GM13976 (cell line): ENCODE data around the gene BOD1L1.

ENCODE experiments used
- DNase-seq: peaks from one replicate; pipeline ENCODE4 v3.0.0; 2012; ENCODE audit warnings: low spot score
- in situ Hi-C: fragments of 300-500 bp; cut with MboI; formaldehyde crosslinking; loops from one replicate; pipeline ENCODE4 v1.12.0; 2022; ENCODE audit warnings: low sequenced_read_pairs, mixed read lengths, inconsistent platforms; ENCODE audit not compliant: unreplicated experiment
- TF ChIP-seq, protein P1 (sequence below): IDR thresholded peaks from 2 replicates; pipeline ENCODE4 v1.5.1; 2012; ENCODE audit warnings: borderline replicate concordance, mild to moderate bottlenecking; ENCODE audit not compliant: insufficient read depth; ENCODE audit errors: extremely low read depth, missing control alignments, control extremely low read depth

BOD1L1 gene

DNA sequence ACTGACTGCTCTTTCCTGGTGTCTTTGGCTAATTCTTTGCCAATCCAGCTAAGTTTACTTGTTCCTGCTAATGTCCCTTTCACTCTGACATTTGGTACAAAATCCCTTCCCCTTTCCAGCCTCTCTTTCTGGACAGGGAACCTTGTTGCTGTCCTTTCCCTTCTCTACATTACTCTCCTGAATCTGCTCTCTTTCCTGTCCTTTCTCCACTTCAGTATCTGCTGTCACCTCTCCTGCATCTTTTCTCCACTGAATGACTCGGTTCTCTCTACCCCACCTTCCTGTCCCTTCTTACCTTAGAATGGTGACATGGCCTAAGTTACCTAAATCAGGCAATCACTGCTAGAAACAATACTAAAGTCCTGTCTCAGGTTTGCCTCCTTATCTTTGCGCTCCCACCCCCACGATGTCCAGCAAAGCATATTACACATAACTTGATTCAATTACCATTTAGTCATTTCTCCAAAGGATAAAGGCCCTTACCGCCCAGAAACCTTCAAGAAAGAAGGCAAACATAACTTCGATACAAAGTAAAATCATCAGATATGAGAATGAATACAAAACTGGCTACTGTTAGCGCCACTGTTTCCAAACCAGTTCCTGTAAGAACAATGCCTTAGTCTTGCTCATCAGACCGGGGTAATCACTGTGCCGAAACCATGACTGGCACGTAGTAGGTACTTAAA lies 890 bp downstream of the BOD1L1 start:
- TF ChIP-seq, protein P1, sequence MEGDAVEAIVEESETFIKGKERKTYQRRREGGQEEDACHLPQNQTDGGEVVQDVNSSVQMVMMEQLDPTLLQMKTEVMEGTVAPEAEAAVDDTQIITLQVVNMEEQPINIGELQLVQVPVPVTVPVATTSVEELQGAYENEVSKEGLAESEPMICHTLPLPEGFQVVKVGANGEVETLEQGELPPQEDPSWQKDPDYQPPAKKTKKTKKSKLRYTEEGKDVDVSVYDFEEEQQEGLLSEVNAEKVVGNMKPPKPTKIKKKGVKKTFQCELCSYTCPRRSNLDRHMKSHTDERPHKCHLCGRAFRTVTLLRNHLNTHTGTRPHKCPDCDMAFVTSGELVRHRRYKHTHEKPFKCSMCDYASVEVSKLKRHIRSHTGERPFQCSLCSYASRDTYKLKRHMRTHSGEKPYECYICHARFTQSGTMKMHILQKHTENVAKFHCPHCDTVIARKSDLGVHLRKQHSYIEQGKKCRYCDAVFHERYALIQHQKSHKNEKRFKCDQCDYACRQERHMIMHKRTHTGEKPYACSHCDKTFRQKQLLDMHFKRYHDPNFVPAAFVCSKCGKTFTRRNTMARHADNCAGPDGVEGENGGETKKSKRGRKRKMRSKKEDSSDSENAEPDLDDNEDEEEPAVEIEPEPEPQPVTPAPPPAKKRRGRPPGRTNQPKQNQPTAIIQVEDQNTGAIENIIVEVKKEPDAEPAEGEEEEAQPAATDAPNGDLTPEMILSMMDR = no peak
- in situ Hi-C loops = loop anchor here (25.0 kb wide), 1 partner anchor 1536 kb away; no protein-coding TSS in a partner anchor
- peak; percentile 15 for DNase-seq

DNA sequence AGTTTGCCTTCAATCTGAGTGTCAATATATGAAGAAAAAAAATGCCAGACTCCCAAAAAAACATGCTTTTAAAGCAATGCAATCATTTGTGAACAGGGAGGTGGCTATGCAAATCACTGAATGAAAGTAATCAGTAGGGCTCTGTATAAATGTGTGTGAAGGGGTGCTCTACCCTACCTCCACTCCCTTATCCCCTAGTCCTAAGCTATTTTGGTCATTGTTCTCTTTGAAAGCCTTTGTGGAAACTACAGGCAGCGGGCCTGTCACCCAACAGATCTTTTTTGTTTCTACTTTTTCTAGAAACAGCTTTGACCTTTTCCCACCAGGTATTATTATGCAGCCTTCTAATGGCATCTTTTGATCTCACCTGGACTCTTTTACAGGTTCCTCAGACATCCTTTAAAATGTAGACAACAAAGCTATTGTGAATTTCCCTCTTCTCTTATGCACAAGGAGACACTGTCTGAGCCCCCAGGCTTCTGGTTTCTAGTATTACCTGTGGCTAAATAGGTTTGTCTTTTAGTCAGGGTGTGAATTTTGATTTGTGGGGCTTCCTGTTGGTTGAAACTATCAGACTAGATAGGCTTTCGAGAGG lies 9.2 kb downstream of the BOD1L1 start:
- no peak for DNase-seq
- in situ Hi-C loops = no loop called here
- TF ChIP-seq, protein P1 = no peak

DNA sequence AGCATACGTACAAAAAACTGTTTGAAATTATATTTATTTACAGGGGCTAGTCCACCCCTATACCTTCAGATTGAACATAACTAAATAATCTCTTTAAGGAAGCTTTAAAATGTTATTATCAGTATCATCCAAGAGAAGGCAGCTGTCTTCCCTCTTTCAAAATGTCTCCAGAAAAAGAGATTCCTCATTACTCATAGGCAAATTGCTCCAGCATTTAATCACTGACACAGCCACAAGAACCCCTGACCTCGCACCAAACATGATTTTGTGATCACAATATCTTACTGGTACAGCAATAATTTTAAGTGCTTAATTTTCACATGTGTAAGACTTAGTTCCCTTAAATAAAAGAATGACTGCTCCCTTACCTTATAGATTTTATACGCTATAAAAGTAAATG lies 9.7 kb downstream of the BOD1L1 start:
- TF ChIP-seq, protein P1 = no peak
- DNase-seq = no peak
- in situ Hi-C loops = no loop called here

DNA sequence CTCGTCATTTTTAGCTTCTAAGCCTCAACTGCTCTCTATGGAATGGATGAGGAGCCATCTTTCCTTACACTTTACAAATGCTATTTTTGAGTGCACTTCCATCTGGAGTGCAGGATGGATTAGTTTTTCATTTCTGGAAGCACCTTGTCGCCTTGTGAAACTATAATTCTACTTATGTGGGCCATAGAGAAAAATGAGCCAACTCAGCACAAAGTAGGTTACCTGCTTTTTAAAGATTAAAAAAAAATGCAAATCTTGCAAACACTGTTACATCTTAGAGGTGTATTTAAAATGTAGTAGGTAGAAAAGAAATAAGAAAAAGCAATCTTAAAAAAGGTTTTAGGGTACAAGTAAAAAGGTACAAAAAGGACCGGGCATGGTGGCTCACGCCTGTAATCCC lies 10.9 kb downstream of the BOD1L1 start:
- TF ChIP-seq, protein P1 = no peak
- in situ Hi-C loops = no loop called here
- DNase-seq = no peak

DNA sequence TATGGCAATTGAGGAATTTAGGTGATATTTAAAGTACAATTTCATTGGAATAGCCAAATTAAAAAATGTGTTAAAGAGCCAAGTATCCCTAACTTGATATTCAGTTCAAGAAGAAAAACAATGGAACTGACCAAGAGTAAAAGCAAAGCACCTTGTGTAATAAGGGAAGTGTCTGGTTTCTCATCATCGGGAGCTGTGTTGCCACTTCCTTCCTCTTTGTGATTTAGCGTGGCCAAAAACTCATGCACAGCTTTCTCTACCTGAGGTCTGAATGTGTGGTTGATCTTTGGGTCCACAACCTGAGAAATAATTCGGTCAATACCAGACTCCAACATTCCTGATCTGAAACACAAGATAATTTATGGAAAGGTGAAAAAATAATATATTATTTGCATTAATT lies 12.4 kb downstream of the BOD1L1 start:
- TF ChIP-seq, protein P1 = no peak
- peak; percentile 21 for DNase-seq
- in situ Hi-C loops = no loop called here

DNA sequence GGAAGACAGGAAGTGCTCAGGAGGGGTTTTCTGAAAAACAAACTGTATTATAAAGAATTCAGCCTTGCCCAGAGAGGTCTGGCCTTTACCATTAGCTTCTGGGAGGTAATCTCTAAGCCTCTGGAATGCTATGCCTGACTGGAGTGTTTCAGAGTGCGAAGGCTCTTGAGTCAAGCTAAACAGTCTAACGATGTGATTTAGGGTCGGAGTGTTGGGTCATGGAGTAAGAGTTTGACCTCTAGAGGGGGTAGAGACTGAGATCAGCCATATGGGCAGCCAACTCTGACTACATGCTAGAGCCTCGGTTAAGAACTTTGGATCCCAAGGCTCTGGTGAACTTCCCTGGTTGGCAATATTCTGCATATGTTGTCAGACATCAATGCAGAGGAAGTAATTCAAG lies 15.0 kb downstream of the BOD1L1 start:
- in situ Hi-C loops = no loop called here
- no peak for DNase-seq
- TF ChIP-seq, protein P1 = no peak
